GM18873 (cell line): ENCODE results near the gene RAI14.

Source experiments
- ATAC-seq: cut with Tn5 transposase; IDR thresholded peaks from one replicate; pipeline ENCODE4 v1.9.1; 2021; ENCODE audit warnings: mild to moderate bottlenecking, moderate library complexity, moderate number of reproducible peaks; ENCODE audit not compliant: unreplicated experiment, low FRiP score

RAI14 gene

GRCh38 chr5:34674187-34674586 is 18.1 kb downstream of the RAI14 start:
- no peak for ATAC-seq

GRCh38 chr5:34675857-34676256 is 19.7 kb downstream of the RAI14 start:
- ATAC-seq = no peak

- ATAC-seq = no peak
Measured at GRCh38 chr5:34676416-34676815, 20.3 kb downstream of the RAI14 start.

GRCh38 chr5:34677428-34677827 is 21.3 kb downstream of the RAI14 start:
- ATAC-seq = no peak

- no peak for ATAC-seq
Measured at GRCh38 chr5:34680896-34681295, 24.8 kb downstream of the RAI14 start.

GRCh38 chr5:34682926-34683623 is 26.9 kb downstream of the RAI14 start:
- no peak for ATAC-seq

- no peak for ATAC-seq
Measured at GRCh38 chr5:34684281-34684979, 28.3 kb downstream of the RAI14 start.

GRCh38 chr5:34684980-34685352 is 28.8 kb downstream of the RAI14 start:
- no peak for ATAC-seq

- ATAC-seq = no peak
Measured at GRCh38 chr5:34685485-34686165, 29.5 kb downstream of the RAI14 start.

- no peak for ATAC-seq
Measured at GRCh38 chr5:34686762-34687268, 30.7 kb downstream of the RAI14 start.

- ATAC-seq = no peak
Measured at GRCh38 chr5:34687269-34688011, 31.3 kb downstream of the RAI14 start.

GRCh38 chr5:34688015-34688810 is 32.1 kb downstream of the RAI14 start:
- no peak for ATAC-seq

GRCh38 chr5:34690301-34690700 is 34.2 kb downstream of the RAI14 start:
- ATAC-seq = no peak

GRCh38 chr5:34690898-34691297 is 34.8 kb downstream of the RAI14 start:
- ATAC-seq = no peak

- no peak for ATAC-seq
Measured at GRCh38 chr5:34691326-34691725, 35.2 kb downstream of the RAI14 start.

- ATAC-seq = no peak
Measured at GRCh38 chr5:34692786-34693185, 36.7 kb downstream of the RAI14 start.

- ATAC-seq = no peak
Measured at GRCh38 chr5:34694012-34694411, 37.9 kb downstream of the RAI14 start.

GRCh38 chr5:34694685-34695084 is 38.6 kb downstream of the RAI14 start:
- ATAC-seq = no peak

- ATAC-seq = no peak
Measured at GRCh38 chr5:34695275-34696027, 39.3 kb downstream of the RAI14 start.
